ENCODE data around the gene DDI2. TPM values are rescaled to one million over a fixed set of nuclear protein-coding genes. Genes with fewer than 3 reads are reported as not detected.

Gene DDI2
- total RNA-seq, 1 donor from 2014 or later = 26.1 TPM

DNA sequence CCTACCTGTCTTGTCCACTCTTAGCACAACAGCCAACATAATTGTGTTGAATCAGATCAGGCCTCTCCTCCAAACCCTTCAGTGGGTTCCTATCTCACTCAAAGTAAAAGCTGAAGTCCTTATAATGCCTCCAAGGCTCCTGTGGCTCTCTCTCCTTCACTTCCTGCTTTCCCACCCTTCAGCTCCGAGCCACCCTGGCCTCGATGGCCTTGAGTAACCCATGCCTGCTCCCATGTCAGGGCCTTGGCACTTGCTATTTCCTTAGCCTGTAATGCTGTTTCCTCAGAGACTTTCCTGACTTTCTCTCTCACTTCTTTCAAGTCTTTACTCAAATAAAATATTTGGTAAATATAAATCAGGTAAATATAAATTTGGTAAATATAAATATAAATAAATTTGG, 58.8 kb downstream of the DDI2 start:
- H3K4me1 ChIP-seq (ENCODE audit: insufficient read depth, low read length) = peaks cover 14% of the 10 kb centered on the region
- Mint-ChIP-seq H3K9me3 (ENCODE audit: unreplicated experiment) (peaks cover 7% of the 10 kb centered on the region), H3K4me1 (ENCODE audit: low read depth, unreplicated experiment) (peaks cover 6% of the 10 kb centered on the region), H3K27ac (ENCODE audit: unreplicated experiment) (no peak overlapping the region), H3K27me3 (ENCODE audit: low read depth, unreplicated experiment) (no peaks in the 10 kb centered on the region), H3K36me3 (ENCODE audit: low read depth, unreplicated experiment) (no peaks in the 10 kb centered on the region), H3K4me3 (ENCODE audit: unreplicated experiment) (peak overlapping the region; percentile 35)
- H3K9me3 ChIP-seq (ENCODE audit: insufficient read depth, low read depth, low read length) = no peaks in the 10 kb centered on the region
- no peaks in the 10 kb centered on the region for H4K20me1 ChIP-seq (ENCODE audit: insufficient read depth, low read length)
- no peak overlapping the region for H3K27ac ChIP-seq (ENCODE audit: low read depth, low read length)
- no peak overlapping the region for H3K9ac ChIP-seq (ENCODE audit: low read length)
- no peak for DNase-seq (ENCODE audit: low read depth)
- no peak for FAIRE-seq
- H3K27me3 ChIP-seq (ENCODE audit: insufficient read depth, low read length) = no peaks in the 10 kb centered on the region
- H3K36me3 ChIP-seq (ENCODE audit: insufficient read depth, low read length) = no peaks in the 10 kb centered on the region
- H3K79me2 ChIP-seq (ENCODE audit: insufficient read depth, low read length) = no peaks in the 10 kb centered on the region
- H2AFZ ChIP-seq (ENCODE audit: low read depth, low read length) = no peak overlapping the region
- TF ChIP-seq CTCF (IDR thresholded peaks at IDR 0.05; ENCODE audit: insufficient read depth, low read depth, low read length) = no peak
- TF ChIP-seq EZH2 (IDR thresholded peaks at IDR 0.05; ENCODE audit: insufficient read depth, low read length) = no peak
- no peak overlapping the region for H3K4me3 ChIP-seq (ENCODE audit: insufficient read depth, low read depth, low read length)
- no peak overlapping the region for H3K4me2 ChIP-seq (ENCODE audit: low read length)

- H3K9me3 Mint-ChIP-seq (ENCODE audit: unreplicated experiment) = peaks cover 5% of the 10 kb centered on the region
- DNase-seq (ENCODE audit: low read depth) (no peak), FAIRE-seq (no peak)
- no peaks in the 10 kb centered on the region for H3K9me3 ChIP-seq (ENCODE audit: insufficient read depth, low read depth, low read length)
- no peak overlapping the region for H3K9ac ChIP-seq (ENCODE audit: low read length)
- H3K36me3 Mint-ChIP-seq (ENCODE audit: low read depth, unreplicated experiment) = no peaks in the 10 kb centered on the region
- no peaks in the 10 kb centered on the region for H3K27me3 Mint-ChIP-seq (ENCODE audit: low read depth, unreplicated experiment)
- no peak overlapping the region for H3K4me2 ChIP-seq (ENCODE audit: low read length)
- no peak overlapping the region for H3K27ac Mint-ChIP-seq (ENCODE audit: unreplicated experiment)
- no peak overlapping the region for H2AFZ ChIP-seq (ENCODE audit: low read depth, low read length)
- peaks cover 20% of the 10 kb centered on the region for H3K4me1 ChIP-seq (ENCODE audit: insufficient read depth, low read length)
- H3K36me3 ChIP-seq (ENCODE audit: insufficient read depth, low read length) = no peaks in the 10 kb centered on the region
- no peak overlapping the region for H3K27ac ChIP-seq (ENCODE audit: low read depth, low read length)
- peaks cover 9% of the 10 kb centered on the region for H3K4me1 Mint-ChIP-seq (ENCODE audit: low read depth, unreplicated experiment)
- no peak for TF ChIP-seq CTCF (IDR thresholded peaks at IDR 0.05; ENCODE audit: insufficient read depth, low read depth, low read length)
- TF ChIP-seq EZH2 (IDR thresholded peaks at IDR 0.05; ENCODE audit: insufficient read depth, low read length) = no peak
- H3K27me3 ChIP-seq (ENCODE audit: insufficient read depth, low read length) = no peaks in the 10 kb centered on the region
- H4K20me1 ChIP-seq (ENCODE audit: insufficient read depth, low read length) = no peaks in the 10 kb centered on the region
- no peak overlapping the region for H3K4me3 ChIP-seq (ENCODE audit: insufficient read depth, low read depth, low read length)
- no peak overlapping the region for H3K4me3 Mint-ChIP-seq (ENCODE audit: unreplicated experiment)
- no peaks in the 10 kb centered on the region for H3K79me2 ChIP-seq (ENCODE audit: insufficient read depth, low read length)
Measured at GRCh38 chr1:15676688-15677661, 59.7 kb downstream of the DDI2 start.

- TF ChIP-seq CTCF (IDR thresholded peaks at IDR 0.05; ENCODE audit: insufficient read depth, low read depth, low read length) (no peak), EZH2 (IDR thresholded peaks at IDR 0.05; ENCODE audit: insufficient read depth, low read length) (no peak)
- FAIRE-seq (peak; percentile 85), DNase-seq (ENCODE audit: low read depth) (peak; percentile 84)
- Histone ChIP-seq H3K9me3 (ENCODE audit: insufficient read depth, low read depth, low read length) (no peaks in the 10 kb centered on the region), H4K20me1 (ENCODE audit: insufficient read depth, low read length) (no peaks in the 10 kb centered on the region), H3K9ac (ENCODE audit: low read length) (no peak overlapping the region), H3K4me2 (ENCODE audit: low read length) (no peak overlapping the region), H3K27me3 (ENCODE audit: insufficient read depth, low read length) (no peaks in the 10 kb centered on the region), H3K79me2 (ENCODE audit: insufficient read depth, low read length) (peaks cover under 1% of the 10 kb centered on the region), H2AFZ (ENCODE audit: low read depth, low read length) (no peak overlapping the region), H3K4me3 (ENCODE audit: insufficient read depth, low read depth, low read length) (no peak overlapping the region), H3K36me3 (ENCODE audit: insufficient read depth, low read length) (no peaks in the 10 kb centered on the region), H3K27ac (ENCODE audit: low read depth, low read length) (no peak overlapping the region), H3K4me1 (ENCODE audit: insufficient read depth, low read length) (peaks cover 20% of the 10 kb centered on the region)
- Mint-ChIP-seq H3K27me3 (ENCODE audit: low read depth, unreplicated experiment) (no peaks in the 10 kb centered on the region), H3K27ac (ENCODE audit: unreplicated experiment) (peak overlapping the region; percentile 47), H3K36me3 (ENCODE audit: low read depth, unreplicated experiment) (no peaks in the 10 kb centered on the region), H3K4me1 (ENCODE audit: low read depth, unreplicated experiment) (peaks cover 13% of the 10 kb centered on the region), H3K4me3 (ENCODE audit: unreplicated experiment) (peak overlapping the region; percentile 5), H3K9me3 (ENCODE audit: unreplicated experiment) (peaks cover 5% of the 10 kb centered on the region)
Measured at GRCh38 chr1:15678578-15678977, 61.3 kb downstream of the DDI2 start.
